ENCODE data around the gene MEI1.

DNA sequence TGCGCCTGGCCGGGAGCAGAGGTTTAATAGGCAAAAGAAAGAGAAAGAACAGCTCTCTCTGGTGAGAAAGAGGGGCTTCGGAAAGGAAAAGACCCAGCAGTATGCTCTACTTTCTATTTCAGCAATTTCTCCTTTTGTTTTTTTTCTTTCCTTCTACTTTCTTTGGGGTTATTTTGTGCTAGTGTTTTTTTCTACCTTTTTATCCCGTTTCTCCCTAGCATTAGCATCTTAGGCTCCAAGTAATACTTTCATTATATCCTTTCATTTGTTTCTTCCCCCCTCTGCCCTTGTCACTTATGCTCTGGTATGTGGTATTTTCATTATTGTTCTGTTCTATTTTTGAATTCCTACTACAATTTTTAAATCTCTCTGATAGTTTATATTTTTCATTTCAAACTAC is 15.1 kb upstream of the MEI1 start:
- TF ChIP-seq, protein P1, sequence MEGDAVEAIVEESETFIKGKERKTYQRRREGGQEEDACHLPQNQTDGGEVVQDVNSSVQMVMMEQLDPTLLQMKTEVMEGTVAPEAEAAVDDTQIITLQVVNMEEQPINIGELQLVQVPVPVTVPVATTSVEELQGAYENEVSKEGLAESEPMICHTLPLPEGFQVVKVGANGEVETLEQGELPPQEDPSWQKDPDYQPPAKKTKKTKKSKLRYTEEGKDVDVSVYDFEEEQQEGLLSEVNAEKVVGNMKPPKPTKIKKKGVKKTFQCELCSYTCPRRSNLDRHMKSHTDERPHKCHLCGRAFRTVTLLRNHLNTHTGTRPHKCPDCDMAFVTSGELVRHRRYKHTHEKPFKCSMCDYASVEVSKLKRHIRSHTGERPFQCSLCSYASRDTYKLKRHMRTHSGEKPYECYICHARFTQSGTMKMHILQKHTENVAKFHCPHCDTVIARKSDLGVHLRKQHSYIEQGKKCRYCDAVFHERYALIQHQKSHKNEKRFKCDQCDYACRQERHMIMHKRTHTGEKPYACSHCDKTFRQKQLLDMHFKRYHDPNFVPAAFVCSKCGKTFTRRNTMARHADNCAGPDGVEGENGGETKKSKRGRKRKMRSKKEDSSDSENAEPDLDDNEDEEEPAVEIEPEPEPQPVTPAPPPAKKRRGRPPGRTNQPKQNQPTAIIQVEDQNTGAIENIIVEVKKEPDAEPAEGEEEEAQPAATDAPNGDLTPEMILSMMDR (IDR thresholded peaks at IDR 0.05; ENCODE audit: insufficient read depth, low read length), result no peak
- TF ChIP-seq GABPA (IDR thresholded peaks at IDR 0.05; ENCODE audit: low read depth) (no peak), POLR2AphosphoS5 (IDR thresholded peaks at IDR 0.05; ENCODE audit: low read depth) (no peak), SPI1 (IDR thresholded peaks at IDR 0.05; ENCODE audit: borderline replicate concordance, low read depth) (no peak)
- TF ChIP-seq, protein P2, sequence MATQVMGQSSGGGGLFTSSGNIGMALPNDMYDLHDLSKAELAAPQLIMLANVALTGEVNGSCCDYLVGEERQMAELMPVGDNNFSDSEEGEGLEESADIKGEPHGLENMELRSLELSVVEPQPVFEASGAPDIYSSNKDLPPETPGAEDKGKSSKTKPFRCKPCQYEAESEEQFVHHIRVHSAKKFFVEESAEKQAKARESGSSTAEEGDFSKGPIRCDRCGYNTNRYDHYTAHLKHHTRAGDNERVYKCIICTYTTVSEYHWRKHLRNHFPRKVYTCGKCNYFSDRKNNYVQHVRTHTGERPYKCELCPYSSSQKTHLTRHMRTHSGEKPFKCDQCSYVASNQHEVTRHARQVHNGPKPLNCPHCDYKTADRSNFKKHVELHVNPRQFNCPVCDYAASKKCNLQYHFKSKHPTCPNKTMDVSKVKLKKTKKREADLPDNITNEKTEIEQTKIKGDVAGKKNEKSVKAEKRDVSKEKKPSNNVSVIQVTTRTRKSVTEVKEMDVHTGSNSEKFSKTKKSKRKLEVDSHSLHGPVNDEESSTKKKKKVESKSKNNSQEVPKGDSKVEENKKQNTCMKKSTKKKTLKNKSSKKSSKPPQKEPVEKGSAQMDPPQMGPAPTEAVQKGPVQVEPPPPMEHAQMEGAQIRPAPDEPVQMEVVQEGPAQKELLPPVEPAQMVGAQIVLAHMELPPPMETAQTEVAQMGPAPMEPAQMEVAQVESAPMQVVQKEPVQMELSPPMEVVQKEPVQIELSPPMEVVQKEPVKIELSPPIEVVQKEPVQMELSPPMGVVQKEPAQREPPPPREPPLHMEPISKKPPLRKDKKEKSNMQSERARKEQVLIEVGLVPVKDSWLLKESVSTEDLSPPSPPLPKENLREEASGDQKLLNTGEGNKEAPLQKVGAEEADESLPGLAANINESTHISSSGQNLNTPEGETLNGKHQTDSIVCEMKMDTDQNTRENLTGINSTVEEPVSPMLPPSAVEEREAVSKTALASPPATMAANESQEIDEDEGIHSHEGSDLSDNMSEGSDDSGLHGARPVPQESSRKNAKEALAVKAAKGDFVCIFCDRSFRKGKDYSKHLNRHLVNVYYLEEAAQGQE (IDR thresholded peaks at IDR 0.05; ENCODE audit: insufficient replicate concordance, low read depth), result no peak

Measured in HL-60 (cell line).